Measurements from ENCODE around the gene POLR2J. TPM values are rescaled to one million over a fixed set of nuclear protein-coding genes. Genes with fewer than 3 reads are reported as not detected.
"Not testable (repeated sequence)": the region's sequence is repeated elsewhere in the genome, so short reads cannot be mapped to it uniquely, and the experiment has no call there.

The POLR2J gene
- total RNA-seq, 1 experiment from 2014 or later, result 60.1 TPM

GRCh38 chr7:102466097-102466496 lies 12.6 kb downstream of the POLR2J start:
- no peak for DNase-seq (ENCODE audit: low read depth)

- peak; percentile 99 for DNase-seq (ENCODE audit: low read depth)
Measured at GRCh38 chr7:102464577-102465280, 14.0 kb downstream of the POLR2J start, which contains the start of the genes ALKBH4 and LRWD1. Gene ALKBH4 (minus strand): TSS chr7:102464863. CDS start chr7:102464836, 27 bp downstream. Gene LRWD1 (plus strand): TSS chr7:102464984. CDS start chr7:102465081, 97 bp downstream.

- DNase-seq (ENCODE audit: low read depth), result peak; percentile 32
Measured at GRCh38 chr7:102463841-102464576, 14.7 kb downstream of the POLR2J start.

GRCh38 chr7:102460467-102460866 lies 18.3 kb downstream of the POLR2J start:
- DNase-seq (ENCODE audit: low read depth), result no peak

GRCh38 chr7:102459221-102459844 lies 19.4 kb downstream of the POLR2J start:
- no peak for DNase-seq (ENCODE audit: low read depth)

GRCh38 chr7:102457352-102457924 lies 21.3 kb downstream of the POLR2J start:
- DNase-seq (ENCODE audit: low read depth), result no peak

- peak; percentile 94 for DNase-seq (ENCODE audit: low read depth)
Measured at GRCh38 chr7:102456327-102456726, 22.4 kb downstream of the POLR2J start.

- peak; percentile 17 for DNase-seq (ENCODE audit: low read depth)
Measured at GRCh38 chr7:102455596-102455995, 23.1 kb downstream of the POLR2J start.

GRCh38 chr7:102454932-102455331 lies 23.8 kb downstream of the POLR2J start:
- DNase-seq (ENCODE audit: low read depth), result not testable (repeated sequence)

GRCh38 chr7:102454468-102454867 lies 24.3 kb downstream of the POLR2J start:
- DNase-seq (ENCODE audit: low read depth), result peak; percentile 14

GRCh38 chr7:102453319-102453718 lies 25.4 kb downstream of the POLR2J start:
- DNase-seq (ENCODE audit: low read depth), result peak; percentile 10

GRCh38 chr7:102452451-102452850 lies 26.3 kb downstream of the POLR2J start:
- no peak for DNase-seq (ENCODE audit: low read depth)

- DNase-seq (ENCODE audit: low read depth), result no peak
Measured at GRCh38 chr7:102451371-102452054, 27.2 kb downstream of the POLR2J start.

GRCh38 chr7:102450242-102450641 lies 28.5 kb downstream of the POLR2J start:
- no peak for DNase-seq (ENCODE audit: low read depth)

- no peak for DNase-seq (ENCODE audit: low read depth)
Measured at GRCh38 chr7:102449136-102449535, 29.6 kb downstream of the POLR2J start.

- DNase-seq (ENCODE audit: low read depth), result no peak
Measured at GRCh38 chr7:102447311-102447710, 31.4 kb downstream of the POLR2J start.

GRCh38 chr7:102446387-102447156 lies 32.1 kb downstream of the POLR2J start:
- no peak for DNase-seq (ENCODE audit: low read depth)

GRCh38 chr7:102445674-102446071 lies 33.0 kb downstream of the POLR2J start:
- no peak for DNase-seq (ENCODE audit: low read depth)

GRCh38 chr7:102444961-102445673 lies 33.6 kb downstream of the POLR2J start:
- DNase-seq (ENCODE audit: low read depth), result no peak

Data from Daoy (cell line).